SU-DHL-6 (cell line): Measurements from ENCODE around the gene SNX25.

Experiments
- EZH2phosphoT487 ChIP-seq: fragments of 200-600 bp; sonication (generic), shearing (Covaris generic); conservative IDR thresholded peaks from 2 replicates; pipeline ENCODE4 v1.6.1; 2018; ENCODE audit warnings: mild to moderate bottlenecking, antibody characterized with exemption, low read length, moderate library complexity, mixed read lengths
- TF ChIP-seq, protein P1 (sequence below): fragments of 200-600 bp; sonication (generic); IDR thresholded peaks from one replicate; pipeline ENCODE4 v1.5.1; 2017; ENCODE audit warnings: antibody characterized with exemption, mild to moderate bottlenecking, low read length, moderate library complexity; ENCODE audit not compliant: insufficient read depth, poor library complexity, severe bottlenecking

- TF ChIP-seq, protein P1, sequence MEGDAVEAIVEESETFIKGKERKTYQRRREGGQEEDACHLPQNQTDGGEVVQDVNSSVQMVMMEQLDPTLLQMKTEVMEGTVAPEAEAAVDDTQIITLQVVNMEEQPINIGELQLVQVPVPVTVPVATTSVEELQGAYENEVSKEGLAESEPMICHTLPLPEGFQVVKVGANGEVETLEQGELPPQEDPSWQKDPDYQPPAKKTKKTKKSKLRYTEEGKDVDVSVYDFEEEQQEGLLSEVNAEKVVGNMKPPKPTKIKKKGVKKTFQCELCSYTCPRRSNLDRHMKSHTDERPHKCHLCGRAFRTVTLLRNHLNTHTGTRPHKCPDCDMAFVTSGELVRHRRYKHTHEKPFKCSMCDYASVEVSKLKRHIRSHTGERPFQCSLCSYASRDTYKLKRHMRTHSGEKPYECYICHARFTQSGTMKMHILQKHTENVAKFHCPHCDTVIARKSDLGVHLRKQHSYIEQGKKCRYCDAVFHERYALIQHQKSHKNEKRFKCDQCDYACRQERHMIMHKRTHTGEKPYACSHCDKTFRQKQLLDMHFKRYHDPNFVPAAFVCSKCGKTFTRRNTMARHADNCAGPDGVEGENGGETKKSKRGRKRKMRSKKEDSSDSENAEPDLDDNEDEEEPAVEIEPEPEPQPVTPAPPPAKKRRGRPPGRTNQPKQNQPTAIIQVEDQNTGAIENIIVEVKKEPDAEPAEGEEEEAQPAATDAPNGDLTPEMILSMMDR: no peak
- no peak for TF ChIP-seq EZH2phosphoT487
Measured at GRCh38 chr4:185203486-185204237, 5.7 kb upstream of the SNX25 start, which contains the start of gene CFAP97.
